ENCODE measurements around the gene CPNE4. TPM values are rescaled to one million over a fixed set of nuclear protein-coding genes. Genes with fewer than 3 reads are reported as not detected.

CPNE4 gene
- total RNA-seq, 1 experiment from 2014 or later = 31.1 TPM

- intact Hi-C loops (cut with micrococcal nuclease; ENCODE audit: unreplicated experiment) = no loop called here
- CTCF ChIA-PET = no interaction called here
- BruUV-seq (replicated peaks) = no TSS peak
- TF ChIP-seq, protein P1, sequence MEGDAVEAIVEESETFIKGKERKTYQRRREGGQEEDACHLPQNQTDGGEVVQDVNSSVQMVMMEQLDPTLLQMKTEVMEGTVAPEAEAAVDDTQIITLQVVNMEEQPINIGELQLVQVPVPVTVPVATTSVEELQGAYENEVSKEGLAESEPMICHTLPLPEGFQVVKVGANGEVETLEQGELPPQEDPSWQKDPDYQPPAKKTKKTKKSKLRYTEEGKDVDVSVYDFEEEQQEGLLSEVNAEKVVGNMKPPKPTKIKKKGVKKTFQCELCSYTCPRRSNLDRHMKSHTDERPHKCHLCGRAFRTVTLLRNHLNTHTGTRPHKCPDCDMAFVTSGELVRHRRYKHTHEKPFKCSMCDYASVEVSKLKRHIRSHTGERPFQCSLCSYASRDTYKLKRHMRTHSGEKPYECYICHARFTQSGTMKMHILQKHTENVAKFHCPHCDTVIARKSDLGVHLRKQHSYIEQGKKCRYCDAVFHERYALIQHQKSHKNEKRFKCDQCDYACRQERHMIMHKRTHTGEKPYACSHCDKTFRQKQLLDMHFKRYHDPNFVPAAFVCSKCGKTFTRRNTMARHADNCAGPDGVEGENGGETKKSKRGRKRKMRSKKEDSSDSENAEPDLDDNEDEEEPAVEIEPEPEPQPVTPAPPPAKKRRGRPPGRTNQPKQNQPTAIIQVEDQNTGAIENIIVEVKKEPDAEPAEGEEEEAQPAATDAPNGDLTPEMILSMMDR (IDR thresholded peaks at IDR 0.05; ENCODE audit: unreplicated experiment) = no peak
- Mint-ChIP-seq H3K4me3 (ENCODE audit: low read depth, unreplicated experiment) (no peak overlapping the region), H3K4me1 (ENCODE audit: low read depth, unreplicated experiment) (no peaks in the 10 kb centered on the region), H3K27ac (ENCODE audit: unreplicated experiment) (no peak overlapping the region), H3K9me3 (ENCODE audit: low read depth, unreplicated experiment) (no peaks in the 10 kb centered on the region), H3K36me3 (ENCODE audit: insufficient read depth, unreplicated experiment) (no peaks in the 10 kb centered on the region), H3K27me3 (ENCODE audit: unreplicated experiment) (no peaks in the 10 kb centered on the region)
- DNase-seq = no peak
Measured at GRCh38 chr3:131856171-131856570, 178.6 kb downstream of the CPNE4 start.

DNA sequence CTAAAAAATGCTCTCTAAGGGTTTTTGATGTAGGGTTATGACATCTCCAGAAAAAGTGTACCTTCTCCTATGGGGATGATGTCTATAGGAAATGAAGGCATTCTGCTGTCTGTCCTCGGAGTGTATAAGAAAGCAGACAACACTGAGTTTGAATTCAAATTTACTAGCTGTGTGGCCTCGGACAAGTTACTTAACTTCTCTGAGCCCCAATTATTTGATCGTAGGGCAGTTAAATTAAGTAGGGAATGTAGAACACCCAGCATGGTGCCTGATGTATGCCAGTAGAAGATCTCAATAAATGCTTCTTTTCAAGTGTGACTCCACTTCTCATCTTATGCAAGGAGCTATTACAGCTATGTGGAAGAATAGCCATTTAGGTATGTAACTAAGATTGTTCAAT is 184.6 kb downstream of the CPNE4 start:
- H3K36me3 Mint-ChIP-seq (ENCODE audit: insufficient read depth, unreplicated experiment) = no peaks in the 10 kb centered on the region
- intact Hi-C loops (cut with micrococcal nuclease; ENCODE audit: unreplicated experiment) = no loop called here
- TF ChIP-seq, protein P1 (IDR thresholded peaks at IDR 0.05; ENCODE audit: unreplicated experiment) = no peak
- no peak overlapping the region for H3K4me3 Mint-ChIP-seq (ENCODE audit: low read depth, unreplicated experiment)
- H3K27me3 Mint-ChIP-seq (ENCODE audit: unreplicated experiment) = no peaks in the 10 kb centered on the region
- no peak for DNase-seq
- no TSS peak for BruUV-seq (replicated peaks)
- H3K4me1 Mint-ChIP-seq (ENCODE audit: low read depth, unreplicated experiment) = no peaks in the 10 kb centered on the region
- H3K27ac Mint-ChIP-seq (ENCODE audit: unreplicated experiment) = no peak overlapping the region
- CTCF ChIA-PET = no interaction called here
- no peaks in the 10 kb centered on the region for H3K9me3 Mint-ChIP-seq (ENCODE audit: low read depth, unreplicated experiment)

GRCh38 chr3:131849616-131850015 is 185.2 kb downstream of the CPNE4 start:
- no peak overlapping the region for H3K27ac Mint-ChIP-seq (ENCODE audit: unreplicated experiment)
- TF ChIP-seq, protein P1 (IDR thresholded peaks at IDR 0.05; ENCODE audit: unreplicated experiment) = no peak
- DNase-seq = no peak
- CTCF ChIA-PET = no interaction called here
- no peaks in the 10 kb centered on the region for H3K36me3 Mint-ChIP-seq (ENCODE audit: insufficient read depth, unreplicated experiment)
- H3K4me1 Mint-ChIP-seq (ENCODE audit: low read depth, unreplicated experiment) = no peaks in the 10 kb centered on the region
- no peaks in the 10 kb centered on the region for H3K9me3 Mint-ChIP-seq (ENCODE audit: low read depth, unreplicated experiment)
- no peaks in the 10 kb centered on the region for H3K27me3 Mint-ChIP-seq (ENCODE audit: unreplicated experiment)
- BruUV-seq (replicated peaks) = no TSS peak
- intact Hi-C loops (cut with micrococcal nuclease; ENCODE audit: unreplicated experiment) = no loop called here
- no peak overlapping the region for H3K4me3 Mint-ChIP-seq (ENCODE audit: low read depth, unreplicated experiment)

DNA sequence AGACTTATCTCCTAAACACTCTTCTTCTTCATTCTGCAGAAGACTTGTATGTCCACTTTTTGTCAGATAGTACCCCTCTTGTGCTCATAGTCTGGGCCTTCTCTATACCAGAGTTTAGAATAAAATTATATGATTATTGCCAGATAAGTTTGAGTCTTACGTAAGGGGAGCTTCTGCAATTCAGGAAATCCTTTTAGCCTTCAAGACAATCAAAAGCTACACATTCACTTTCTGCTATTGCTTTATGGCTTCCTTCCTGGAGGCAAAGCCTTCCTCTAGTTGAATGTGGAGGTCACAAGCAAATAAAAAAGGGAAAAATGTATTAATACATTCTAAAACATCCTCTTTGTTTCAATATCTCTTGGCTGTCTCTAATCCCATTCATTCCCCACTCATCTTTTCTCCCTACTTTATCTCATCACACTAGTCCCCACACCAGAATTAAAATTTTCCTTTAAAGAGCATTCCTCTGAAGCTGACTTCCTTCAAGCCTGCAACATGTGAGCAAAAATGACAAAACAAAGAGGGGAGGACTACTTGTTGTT is 186.8 kb downstream of the CPNE4 start:
- Mint-ChIP-seq H3K36me3 (ENCODE audit: insufficient read depth, unreplicated experiment) (no peaks in the 10 kb centered on the region), H3K27me3 (ENCODE audit: unreplicated experiment) (no peaks in the 10 kb centered on the region), H3K9me3 (ENCODE audit: low read depth, unreplicated experiment) (no peaks in the 10 kb centered on the region), H3K27ac (ENCODE audit: unreplicated experiment) (no peak overlapping the region), H3K4me1 (ENCODE audit: low read depth, unreplicated experiment) (no peaks in the 10 kb centered on the region), H3K4me3 (ENCODE audit: low read depth, unreplicated experiment) (no peak overlapping the region)
- intact Hi-C loops (cut with micrococcal nuclease; ENCODE audit: unreplicated experiment) = no loop called here
- TF ChIP-seq, protein P1 (IDR thresholded peaks at IDR 0.05; ENCODE audit: unreplicated experiment) = no peak
- BruUV-seq (replicated peaks) = no TSS peak
- CTCF ChIA-PET = no interaction called here
- DNase-seq = no peak
